ENCODE data around the gene PAK1IP1.
"Not testable (repeated sequence)": the region's sequence is repeated elsewhere in the genome, so short reads cannot be mapped to it uniquely, and the experiment has no call there.

DNA sequence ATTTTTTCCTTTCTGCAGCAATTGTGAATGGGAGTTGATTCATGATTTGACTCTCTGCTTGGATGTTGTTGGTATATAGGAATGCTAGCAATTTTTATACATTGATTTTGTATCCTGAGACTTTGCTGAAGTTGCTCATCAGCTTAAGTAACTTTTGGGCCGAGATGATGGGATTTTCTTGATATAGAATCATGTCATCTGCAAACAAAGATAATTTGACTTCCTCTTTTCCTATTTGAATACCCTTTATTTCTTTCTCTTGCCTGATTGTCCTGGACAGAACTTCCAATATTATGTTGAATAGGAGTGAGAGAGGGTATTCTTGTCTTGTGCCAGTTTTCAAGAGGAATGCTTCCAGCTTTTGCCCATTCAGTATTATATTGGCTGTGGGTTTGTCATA, 29.2 kb upstream of the PAK1IP1 start:
- TF ChIP-seq, protein P1, sequence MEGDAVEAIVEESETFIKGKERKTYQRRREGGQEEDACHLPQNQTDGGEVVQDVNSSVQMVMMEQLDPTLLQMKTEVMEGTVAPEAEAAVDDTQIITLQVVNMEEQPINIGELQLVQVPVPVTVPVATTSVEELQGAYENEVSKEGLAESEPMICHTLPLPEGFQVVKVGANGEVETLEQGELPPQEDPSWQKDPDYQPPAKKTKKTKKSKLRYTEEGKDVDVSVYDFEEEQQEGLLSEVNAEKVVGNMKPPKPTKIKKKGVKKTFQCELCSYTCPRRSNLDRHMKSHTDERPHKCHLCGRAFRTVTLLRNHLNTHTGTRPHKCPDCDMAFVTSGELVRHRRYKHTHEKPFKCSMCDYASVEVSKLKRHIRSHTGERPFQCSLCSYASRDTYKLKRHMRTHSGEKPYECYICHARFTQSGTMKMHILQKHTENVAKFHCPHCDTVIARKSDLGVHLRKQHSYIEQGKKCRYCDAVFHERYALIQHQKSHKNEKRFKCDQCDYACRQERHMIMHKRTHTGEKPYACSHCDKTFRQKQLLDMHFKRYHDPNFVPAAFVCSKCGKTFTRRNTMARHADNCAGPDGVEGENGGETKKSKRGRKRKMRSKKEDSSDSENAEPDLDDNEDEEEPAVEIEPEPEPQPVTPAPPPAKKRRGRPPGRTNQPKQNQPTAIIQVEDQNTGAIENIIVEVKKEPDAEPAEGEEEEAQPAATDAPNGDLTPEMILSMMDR (conservative IDR thresholded peaks at IDR 0.05; ENCODE audit: low read length), result not testable (repeated sequence)
- not testable (repeated sequence) for TF ChIP-seq EZH2phosphoT487 (IDR thresholded peaks at IDR 0.05; ENCODE audit: borderline replicate concordance)

Measured in Loucy (cell line).